Measurements from ENCODE around the gene C16orf87. TPM values are rescaled to one million over a fixed set of nuclear protein-coding genes. Genes with fewer than 3 reads are reported as not detected.

Gene C16orf87
- total and polyA plus RNA-seq, 9 of the 15 experiments (the other 6 are each of a cell fraction or from before 2014, with no cell fraction given): 7.8 to 16.7 (median 10.5) TPM

DNA sequence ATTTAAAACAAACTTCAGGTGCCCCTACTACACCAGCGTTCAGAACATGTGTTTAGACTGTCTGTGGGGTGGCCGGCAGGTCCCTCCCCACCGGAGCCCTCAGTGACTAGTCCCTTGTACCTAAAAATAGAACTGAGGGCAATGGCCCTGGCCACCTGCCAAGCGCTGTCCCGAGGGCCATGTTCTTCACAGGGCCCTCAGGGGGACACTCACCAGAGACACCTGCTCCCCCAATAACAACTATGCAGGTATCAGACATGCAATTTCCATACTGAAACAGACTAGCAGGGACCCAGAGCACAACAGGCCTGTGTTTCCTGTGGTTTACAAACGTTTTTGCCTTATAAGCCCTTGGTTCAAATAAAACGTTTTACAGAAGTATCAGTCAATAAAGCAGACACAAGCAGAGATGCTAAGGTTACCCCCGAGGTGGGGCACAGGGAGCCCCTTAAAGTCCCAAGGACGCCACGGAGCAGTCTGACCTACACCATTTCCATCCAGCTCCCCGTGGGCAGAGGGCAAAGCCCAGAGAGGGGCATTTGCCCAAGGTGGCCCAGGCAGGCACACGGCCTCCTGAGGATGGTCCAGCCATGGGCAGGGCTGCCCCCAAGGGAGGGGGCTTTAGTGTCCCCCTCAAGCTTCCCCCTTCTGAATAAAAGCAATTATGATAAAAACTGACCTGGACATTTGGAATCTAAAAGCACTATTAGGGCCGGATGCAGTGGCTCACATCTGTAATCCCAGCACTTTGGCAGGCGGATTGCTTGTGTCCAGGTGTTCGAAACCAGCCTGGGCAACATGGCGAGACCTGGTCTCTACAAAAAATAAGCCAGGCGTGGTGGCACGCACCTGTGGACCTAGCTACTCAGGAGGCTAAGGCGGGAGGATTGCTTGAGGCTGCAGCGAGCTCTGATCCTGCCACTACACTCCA, 81.9 kb downstream of the C16orf87 start:
- Histone ChIP-seq H3K27ac (ENCODE audit: extremely low read depth, low read depth, low read length) (peak overlapping the region; percentile 40; the same call in 2 of the 3 replicates), H2AFZ (ENCODE audit: low read depth, low read length) (peak overlapping the region; percentile 91), H4K20me1 (replicated peaks; ENCODE audit: control insufficient read depth, insufficient read depth, low read length) (no peaks in the 10 kb centered on the region), H3K9me1 (ENCODE audit: control insufficient read depth, insufficient read depth, low read length) (no peaks in the 10 kb centered on the region), H3K4me3 (no peak overlapping the region), H3K9me3 (replicated peaks; ENCODE audit: control insufficient read depth, insufficient read depth, low read depth, low read length) (no peaks in the 10 kb centered on the region), H3K4me2 (ENCODE audit: insufficient read depth, low read length) (peak overlapping the region; percentile 73), H3K36me3 (ENCODE audit: control insufficient read depth, insufficient read depth, low read length) (no peaks in the 10 kb centered on the region), H3K79me2 (ENCODE audit: control insufficient read depth, insufficient read depth, low read length) (peaks cover 24% of the 10 kb centered on the region), H3K4me1 (replicated peaks in 1 of 2; ENCODE audit: control insufficient read depth in 2 of 2, insufficient read depth in 2 of 2, low read length in 2 of 2) (peaks cover 24 to 32% of the 10 kb centered on the region in 2 experiments), H3K27me3 (ENCODE audit: control insufficient read depth in 2 of 2, insufficient read depth in 2 of 2, low read length in 2 of 2) (no peaks in the 10 kb centered on the region), H3K9ac (ENCODE audit: insufficient read depth in 1 of 2, low read depth in 2 of 2, low read length in 2 of 2) (peak overlapping the region; percentile 32 to 87; a peak in 3 of 4 replicates)
- WGBS (ENCODE audit: insufficient coverage, low coverage, missing lambda C conversion rate): 54% methylated on average over 19 of the region's 20 CpGs
- intact Hi-C loops (cut with micrococcal nuclease): loop anchor here (1.0 kb wide), 1 partner anchor 60 kb away; the partner anchor contains the start of genes ORC6 and VPS35
- ChIA-PET POLR2A (no interaction called here), CTCF (ENCODE audit: low intra/inter-chr PET ratio) (no interaction called here)
- no TSS peak for BruUV-seq (replicated peaks)
- DNase-seq (ENCODE audit: extremely low read depth in 1 of 4, low spot score in 3 of 4) (peak in 2 of 4 experiments; percentile 53 to 75), FAIRE-seq (peak; percentile 87), ATAC-seq (peak; percentile 68)
- in situ Hi-C loops (cut with MboI): no loop called here
- TF ChIP-seq ATF3 (IDR thresholded peaks at IDR 0.05) (0 out of 2 replicates have a peak, but pooled peaks have one; percentile 27), ATF3 (CRISPR knock-in tag; conservative IDR thresholded peaks at IDR 0.05) (no peak), ZNF512 (tag; IDR thresholded peaks at IDR 0.05) (no peak), CEBPB (tag; IDR thresholded peaks at IDR 0.05) (no peak), BACH1 (tag; IDR thresholded peaks at IDR 0.05) (no peak), NFIC (IDR thresholded peaks at IDR 0.05) (peak; percentile 95), SETDB1 (IDR thresholded peaks at IDR 0.05; ENCODE audit: low read length) (no peak)
- TF ChIP-seq, protein P1, sequence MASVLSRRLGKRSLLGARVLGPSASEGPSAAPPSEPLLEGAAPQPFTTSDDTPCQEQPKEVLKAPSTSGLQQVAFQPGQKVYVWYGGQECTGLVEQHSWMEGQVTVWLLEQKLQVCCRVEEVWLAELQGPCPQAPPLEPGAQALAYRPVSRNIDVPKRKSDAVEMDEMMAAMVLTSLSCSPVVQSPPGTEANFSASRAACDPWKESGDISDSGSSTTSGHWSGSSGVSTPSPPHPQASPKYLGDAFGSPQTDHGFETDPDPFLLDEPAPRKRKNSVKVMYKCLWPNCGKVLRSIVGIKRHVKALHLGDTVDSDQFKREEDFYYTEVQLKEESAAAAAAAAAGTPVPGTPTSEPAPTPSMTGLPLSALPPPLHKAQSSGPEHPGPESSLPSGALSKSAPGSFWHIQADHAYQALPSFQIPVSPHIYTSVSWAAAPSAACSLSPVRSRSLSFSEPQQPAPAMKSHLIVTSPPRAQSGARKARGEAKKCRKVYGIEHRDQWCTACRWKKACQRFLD (CRISPR knock-in tag; IDR thresholded peaks at IDR 0.05): no peak
- TF ChIP-seq, protein P2, sequence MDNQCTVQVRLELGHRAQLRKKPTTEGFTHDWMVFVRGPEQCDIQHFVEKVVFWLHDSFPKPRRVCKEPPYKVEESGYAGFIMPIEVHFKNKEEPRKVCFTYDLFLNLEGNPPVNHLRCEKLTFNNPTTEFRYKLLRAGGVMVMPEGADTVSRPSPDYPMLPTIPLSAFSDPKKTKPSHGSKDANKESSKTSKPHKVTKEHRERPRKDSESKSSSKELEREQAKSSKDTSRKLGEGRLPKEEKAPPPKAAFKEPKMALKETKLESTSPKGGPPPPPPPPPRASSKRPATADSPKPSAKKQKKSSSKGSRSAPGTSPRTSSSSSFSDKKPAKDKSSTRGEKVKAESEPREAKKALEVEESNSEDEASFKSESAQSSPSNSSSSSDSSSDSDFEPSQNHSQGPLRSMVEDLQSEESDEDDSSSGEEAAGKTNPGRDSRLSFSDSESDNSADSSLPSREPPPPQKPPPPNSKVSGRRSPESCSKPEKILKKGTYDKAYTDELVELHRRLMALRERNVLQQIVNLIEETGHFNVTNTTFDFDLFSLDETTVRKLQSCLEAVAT (IDR thresholded peaks at IDR 0.05): no peak
- TF ChIP-seq, protein P3, sequence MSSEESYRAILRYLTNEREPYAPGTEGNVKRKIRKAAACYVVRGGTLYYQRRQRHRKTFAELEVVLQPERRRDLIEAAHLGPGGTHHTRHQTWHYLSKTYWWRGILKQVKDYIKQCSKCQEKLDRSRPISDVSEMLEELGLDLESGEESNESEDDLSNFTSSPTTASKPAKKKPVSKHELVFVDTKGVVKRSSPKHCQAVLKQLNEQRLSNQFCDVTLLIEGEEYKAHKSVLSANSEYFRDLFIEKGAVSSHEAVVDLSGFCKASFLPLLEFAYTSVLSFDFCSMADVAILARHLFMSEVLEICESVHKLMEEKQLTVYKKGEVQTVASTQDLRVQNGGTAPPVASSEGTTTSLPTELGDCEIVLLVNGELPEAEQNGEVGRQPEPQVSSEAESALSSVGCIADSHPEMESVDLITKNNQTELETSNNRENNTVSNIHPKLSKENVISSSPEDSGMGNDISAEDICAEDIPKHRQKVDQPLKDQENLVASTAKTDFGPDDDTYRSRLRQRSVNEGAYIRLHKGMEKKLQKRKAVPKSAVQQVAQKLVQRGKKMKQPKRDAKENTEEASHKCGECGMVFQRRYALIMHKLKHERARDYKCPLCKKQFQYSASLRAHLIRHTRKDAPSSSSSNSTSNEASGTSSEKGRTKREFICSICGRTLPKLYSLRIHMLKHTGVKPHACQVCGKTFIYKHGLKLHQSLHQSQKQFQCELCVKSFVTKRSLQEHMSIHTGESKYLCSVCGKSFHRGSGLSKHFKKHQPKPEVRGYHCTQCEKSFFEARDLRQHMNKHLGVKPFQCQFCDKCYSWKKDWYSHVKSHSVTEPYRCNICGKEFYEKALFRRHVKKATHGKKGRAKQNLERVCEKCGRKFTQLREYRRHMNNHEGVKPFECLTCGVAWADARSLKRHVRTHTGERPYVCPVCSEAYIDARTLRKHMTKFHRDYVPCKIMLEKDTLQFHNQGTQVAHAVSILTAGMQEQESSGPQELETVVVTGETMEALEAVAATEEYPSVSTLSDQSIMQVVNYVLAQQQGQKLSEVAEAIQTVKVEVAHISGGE (CRISPR knock-in tag; IDR thresholded peaks at IDR 0.05): 0 out of 6 replicates have a peak, but pooled peaks of 1 of the 3 experiments have one; percentile 36
